H1 (cell line): ENCODE data around the gene LPP. TPM values are rescaled to one million over a fixed set of nuclear protein-coding genes. Genes with fewer than 3 reads are reported as not detected.

Experiments used
- CTCF ChIA-PET: fragments of 300-600 bp; sonication (Branson Sonifier 250); formaldehyde crosslinking; loops from one replicate; lab custom pipeline; 2021; ENCODE audit not compliant: partially characterized antibody; lab: Charles Lee
- POLR2A ChIA-PET: fragments of 300-600 bp; sonication (Branson Sonifier 250); formaldehyde crosslinking; loops from one replicate; lab custom pipeline; 2021; ENCODE audit warnings: inconsistent platforms; ENCODE audit not compliant: partially characterized antibody; lab: Charles Lee
- DNase-seq, 2 experiments: peaks; one replicate each; pipeline versions ENCODE4 v3.0.0 to v3.0.0-alpha.2; 2010 to 2022; ENCODE audit warnings: low spot score in 2 of 2, low read depth in 1 of 2, mixed read lengths in 1 of 2
- FAIRE-seq: peaks from 2 replicates; lab custom pipeline; 2011; peaks lifted over from hg19 to GRCh38; lab: Jason Lieb, UNC
- H2AFZ ChIP-seq: 2 replicates; pipeline ENCODE4 v1.8.1; 2012; ENCODE audit warnings: low read length, inconsistent platforms
- H2AK5ac ChIP-seq: 2 replicates; pipeline ENCODE4 v1.6.1; 2013; ENCODE audit warnings: low read depth, low read length
- H2BK120ac ChIP-seq: replicated peaks from 2 replicates; pipeline ENCODE3; 2013; ENCODE audit warnings: low read depth, low read length, inconsistent platforms
- H2BK12ac ChIP-seq: 2 replicates; pipeline ENCODE4 v1.6.1; 2013; ENCODE audit warnings: low read depth, low read length
- H2BK15ac ChIP-seq: 2 replicates; pipeline ENCODE4 v1.6.1; 2013; ENCODE audit warnings: low read length
- H2BK20ac ChIP-seq: 2 replicates; pipeline ENCODE4 v1.6.1; 2013; ENCODE audit warnings: low read length
- H2BK5ac ChIP-seq: 2 replicates; pipeline ENCODE4 v1.6.1; 2013; ENCODE audit warnings: low read depth, low read length
- H3K14ac ChIP-seq: 2 replicates; pipeline ENCODE4 v1.6.1; 2013; ENCODE audit warnings: inconsistent platforms; ENCODE audit not compliant: insufficient read length
- H3K18ac ChIP-seq: 2 replicates; pipeline ENCODE4 v1.6.1; 2013; ENCODE audit warnings: low read length; ENCODE audit errors: extremely low read depth
- H3K23ac ChIP-seq: 2 replicates; pipeline ENCODE4 v1.6.1; 2013; ENCODE audit warnings: inconsistent platforms; ENCODE audit not compliant: insufficient read length
- H3K23me2 ChIP-seq: 2 replicates; pipeline ENCODE4 v1.6.1; 2013; ENCODE audit warnings: low read depth, low read length
- H3K27ac ChIP-seq: 2 replicates; pipeline ENCODE4 v1.6.1; 2011; ENCODE audit warnings: low read depth, low read length, inconsistent platforms
- H3K27me3 ChIP-seq, 4 experiments: replicated peaks in 1 of 4; 1 replicate in 1 of 4; 2 replicates in 3 of 4; pipeline versions ENCODE4 v1.6.1 to v1.8.1; 2011 to 2013; ENCODE audit warnings: low read length in 3 of 4, mild to moderate bottlenecking in 3 of 4, inconsistent platforms in 2 of 4, mixed read lengths in 2 of 4, moderate library complexity in 1 of 4; ENCODE audit not compliant: control insufficient read depth in 3 of 4, insufficient read depth in 3 of 4; ENCODE audit errors: extremely low read depth in 1 of 4
- H3K36me3 ChIP-seq, 4 experiments: 2 replicates each; pipeline versions ENCODE4 v1.6.1 to v1.8.1; 2011 to 2013; ENCODE audit warnings: mild to moderate bottlenecking in 4 of 4, low read length in 3 of 4, moderate library complexity in 2 of 4, control low read depth in 1 of 4, inconsistent platforms in 1 of 4; ENCODE audit not compliant: insufficient read depth in 4 of 4, control insufficient read depth in 2 of 4
- H3K4ac ChIP-seq: replicated peaks from 2 replicates; pipeline ENCODE3; 2013; ENCODE audit warnings: low read length, low read depth, mixed read lengths, inconsistent platforms; ENCODE audit not compliant: insufficient read length
- H3K4me1 ChIP-seq, 4 experiments: replicated peaks in 1 of 4; 1 replicate in 1 of 4; 2 replicates in 3 of 4; pipeline versions ENCODE4 v1.6.1 to v1.8.1; 2011 to 2013; ENCODE audit warnings: low read length in 3 of 4, inconsistent platforms in 2 of 4, mixed read lengths in 1 of 4; ENCODE audit not compliant: insufficient read depth in 4 of 4, control insufficient read depth in 3 of 4
- H3K4me2 ChIP-seq, 2 experiments: 2 replicates each; pipeline versions ENCODE4 v1.6.1 to v1.8.1; 2011 to 2013; ENCODE audit warnings: low read depth in 2 of 2, low read length in 2 of 2, control low read depth in 1 of 2, inconsistent platforms in 1 of 2, mild to moderate bottlenecking in 1 of 2; ENCODE audit not compliant: insufficient read depth in 1 of 2
- H3K4me3 ChIP-seq, 4 experiments: fragments of 200-600, 300-600 bp in 1 of 4; sonication (generic), shearing (Covaris generic), sonication (Bioruptor Twin) in 1 of 4; 2 replicates each; pipeline versions ENCODE4 v1.5.1 to v1.8.1; 2011 to 2016; ENCODE audit warnings: low read length in 4 of 4, low read depth in 3 of 4, control low read depth in 2 of 4, inconsistent platforms in 2 of 4, mild to moderate bottlenecking in 2 of 4, mixed read lengths in 1 of 4, moderate library complexity in 1 of 4; ENCODE audit not compliant: insufficient read depth in 2 of 4; ENCODE audit errors: extremely low read depth in 1 of 4
- H3K56ac ChIP-seq: replicated peaks from 2 replicates; pipeline ENCODE3; 2013; ENCODE audit warnings: low read depth, mild to moderate bottlenecking, mixed read lengths, low read length, inconsistent platforms; ENCODE audit not compliant: insufficient read length
- H3K79me1 ChIP-seq: 2 replicates; pipeline ENCODE4 v1.6.1; 2013; ENCODE audit warnings: low read depth, low read length, control low read depth
- H3K79me2 ChIP-seq, 2 experiments: 2 replicates each; pipeline versions ENCODE4 v1.6.1 to v1.8.1; 2012 to 2013; ENCODE audit warnings: low read length in 2 of 2, mild to moderate bottlenecking in 2 of 2, inconsistent platforms in 1 of 2; ENCODE audit not compliant: insufficient read depth in 2 of 2, control insufficient read depth in 1 of 2
- H3K9ac ChIP-seq, 4 experiments: replicated peaks in 1 of 4; 1 replicate in 1 of 4; 2 replicates in 3 of 4; pipeline versions ENCODE4 v1.6.1 to v1.8.1; 2011 to 2013; ENCODE audit warnings: low read depth in 3 of 4, low read length in 3 of 4, control low read depth in 2 of 4, mild to moderate bottlenecking in 2 of 4, moderate library complexity in 2 of 4, inconsistent platforms in 1 of 4; ENCODE audit errors: extremely low read depth in 1 of 4
- H3K9me3 ChIP-seq, 2 experiments: 2 replicates each; pipeline versions ENCODE4 v1.6.1 to v1.8.1; 2012 to 2013; ENCODE audit warnings: mild to moderate bottlenecking in 2 of 2, moderate library complexity in 2 of 2, control low read depth in 1 of 2, inconsistent platforms in 1 of 2, low read depth in 1 of 2, low read length in 1 of 2, mixed read lengths in 1 of 2; ENCODE audit not compliant: insufficient read depth in 2 of 2
- H4K20me1 ChIP-seq, 2 experiments: replicated peaks in 1 of 2; 2 replicates each; pipeline versions ENCODE3 to v1.8.1; 2011 to 2013; ENCODE audit warnings: inconsistent platforms in 2 of 2, low read length in 2 of 2, mild to moderate bottlenecking in 1 of 2; ENCODE audit not compliant: insufficient read depth in 2 of 2, control insufficient read depth in 1 of 2
- H4K5ac ChIP-seq: 2 replicates; pipeline ENCODE4 v1.6.1; 2013; ENCODE audit warnings: low read length, low read depth, mixed read lengths, inconsistent platforms; ENCODE audit not compliant: insufficient read length
- H4K8ac ChIP-seq: 2 replicates; pipeline ENCODE4 v1.8.0; 2013; ENCODE audit warnings: mild to moderate bottlenecking, moderate library complexity, low read length, inconsistent platforms; ENCODE audit not compliant: insufficient read depth; ENCODE audit errors: extremely low read depth
- H4K91ac ChIP-seq: replicated peaks from 2 replicates; pipeline ENCODE3; 2013; ENCODE audit warnings: low read length, mixed read lengths, inconsistent platforms; ENCODE audit not compliant: insufficient read length
- BCL11A ChIP-seq, 2 experiments: IDR thresholded peaks; one replicate each; pipeline ENCODE4 v1.6.1; 2011; ENCODE audit warnings: low read depth in 2 of 2, low read length in 2 of 2, mild to moderate bottlenecking in 2 of 2
- CTCF ChIP-seq, 3 experiments: IDR thresholded peaks; 1 replicate in 2 of 3; 2 replicates in 1 of 3; pipeline versions ENCODE4 v1.5.1 to v1.6.1; 2011; ENCODE audit warnings: low read length in 3 of 3, mild to moderate bottlenecking in 3 of 3, inconsistent platforms in 2 of 3, low read depth in 1 of 3, moderate library complexity in 1 of 3; ENCODE audit not compliant: insufficient read depth in 1 of 3; ENCODE audit errors: control extremely low read depth in 1 of 3
- EGR1 ChIP-seq: IDR thresholded peaks from 2 replicates; pipeline ENCODE4 v1.6.1; 2011; ENCODE audit warnings: low read depth, low read length, borderline replicate concordance
- EP300 ChIP-seq, 2 experiments: IDR thresholded peaks; 1 replicate in 1 of 2; 2 replicates in 1 of 2; pipeline ENCODE4 v1.6.1; 2011 to 2012; ENCODE audit warnings: low read depth in 2 of 2, low read length in 2 of 2, mild to moderate bottlenecking in 2 of 2, borderline replicate concordance in 1 of 2, inconsistent platforms in 1 of 2, moderate library complexity in 1 of 2
- HDAC6 ChIP-seq: IDR thresholded peaks from one replicate; pipeline ENCODE4 v1.7.1; 2012; ENCODE audit warnings: low read depth, mild to moderate bottlenecking, inconsistent platforms, low read length, moderate library complexity
- JUND ChIP-seq: IDR thresholded peaks from 2 replicates; pipeline ENCODE4 v1.6.1; 2011; ENCODE audit warnings: mild to moderate bottlenecking, improper control_type of control experiment, low read length
- RFX5 ChIP-seq: IDR thresholded peaks from 2 replicates; pipeline ENCODE4 v1.6.1; 2011; ENCODE audit warnings: low read depth, low read length, improper control_type of control experiment, borderline replicate concordance
- SAP30 ChIP-seq: fragments of 300-600 bp; sonication (generic); IDR thresholded peaks from 2 replicates; pipeline ENCODE4 v1.7.1; 2012; ENCODE audit warnings: low read length, moderate library complexity, mild to moderate bottlenecking, inconsistent platforms; ENCODE audit not compliant: insufficient read depth, insufficient replicate concordance
- SP2 ChIP-seq: IDR thresholded peaks from 2 replicates; pipeline ENCODE4 v1.6.1; 2012; ENCODE audit warnings: mild to moderate bottlenecking, low read length, inconsistent platforms
- SP4 ChIP-seq: IDR thresholded peaks from 2 replicates; pipeline ENCODE4 v1.6.1; 2012; ENCODE audit warnings: low read length, inconsistent platforms
- SRF ChIP-seq: IDR thresholded peaks from 2 replicates; pipeline ENCODE4 v1.6.1; 2011; ENCODE audit warnings: mild to moderate bottlenecking, low read depth, low read length, moderate library complexity
- SUZ12 ChIP-seq: fragments of 200-600 bp; sonication (generic); IDR thresholded peaks from 2 replicates; pipeline ENCODE4 v1.6.1; 2012; ENCODE audit warnings: mild to moderate bottlenecking, inconsistent platforms, low read length, moderate library complexity, mixed read lengths
- ZNF274 ChIP-seq: IDR thresholded peaks from 2 replicates; pipeline ENCODE4 v1.7.0; 2012; ENCODE audit warnings: low read length, borderline replicate concordance; ENCODE audit errors: extremely low read depth
- WGBS, 2 experiments: shearing (Covaris generic) in 1 of 2; methylation state at CpG; one replicate each; pipeline versions ENCODE4 v1.1.6 to v1.1.7; 2013 to 2015; ENCODE audit warnings: low lambda C conversion rate in 2 of 2, mixed read lengths in 2 of 2, inconsistent platforms in 1 of 2, low coverage in 1 of 2, missing lambda C conversion rate in 1 of 2; ENCODE audit not compliant: insufficient replicate concordance in 2 of 2, insufficient coverage in 1 of 2, insufficient read length in 1 of 2; ENCODE audit errors: extremely low coverage in 1 of 2, missing lambda C conversion rate in 1 of 2; 5-methylcytosine and 5-hydroxymethylcytosine counted together
- polyA plus RNA-seq, 7 experiments: library from polyadenylated mRNA; depleted of rRNA in 3 of 7; stranded (reverse) in 5 of 7; unstranded in 2 of 7; fragments of >200 nt in 5 of 7; fragments of 200-250 nt in 2 of 7; gene quantifications; 1 replicate in 5 of 7; 2 replicates in 1 of 7; 4 replicates in 1 of 7; pipeline versions ENCODE4 v1.2.1 to v1.2.3, GENCODE V29; 2011 to 2013; ENCODE audit warnings: missing spikeins in 2 of 7, mixed read lengths in 2 of 7
- total RNA-seq: library from RNA; stranded (reverse); fragmentation: NEBNext Ultra II Directional; extraction: Animal tissue kit (Norgen Biotek cat#: 25700); gene quantifications from 2 replicates; pipeline ENCODE4 v1.2.1, GENCODE V29; 2021

Gene LPP
- total and polyA plus RNA-seq, 2 of the 8 experiments (the other 6 are each of a cell fraction or from before 2014, with no cell fraction given): 10.0 to 53.3 TPM

DNA sequence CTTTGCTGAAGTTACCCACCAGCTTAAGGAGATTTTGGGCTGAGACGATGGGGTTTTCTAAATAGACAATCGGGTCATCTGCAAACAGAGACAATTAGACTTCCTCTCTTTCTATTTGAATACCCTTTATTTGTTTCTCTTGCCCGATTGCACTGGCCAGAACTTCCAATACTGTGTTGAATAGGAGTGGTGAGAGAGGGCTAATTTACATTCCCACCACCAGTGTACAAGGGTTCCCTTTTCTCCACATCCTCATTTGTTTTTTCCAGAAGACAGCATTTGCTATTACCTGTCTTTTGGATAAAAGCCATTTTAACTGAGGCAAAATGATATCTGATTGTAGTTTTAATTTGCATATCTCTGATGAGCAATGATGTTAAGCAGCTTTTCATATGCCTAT is 687.9 kb downstream of the LPP start:
- ChIA-PET CTCF (no interaction called here), POLR2A (no interaction called here)
- Histone ChIP-seq H3K9ac (no peak overlapping the region), H3K9me3 (no peaks in the 10 kb centered on the region), H2AK5ac (no peak overlapping the region), H2BK20ac (no peak overlapping the region), H3K23me2 (no peaks in the 10 kb centered on the region), H2BK12ac (no peak overlapping the region), H3K79me1 (no peaks in the 10 kb centered on the region), H3K18ac (no peak overlapping the region), H3K14ac (no peak overlapping the region), H3K4ac (no peak overlapping the region), H3K23ac (no peak overlapping the region), H2BK5ac (no peak overlapping the region), H4K5ac (no peak overlapping the region), H4K8ac (no peak overlapping the region), H3K79me2 (no peaks in the 10 kb centered on the region), H4K20me1 (no peaks in the 10 kb centered on the region), H3K56ac (no peak overlapping the region), H2BK15ac (no peak overlapping the region), H4K91ac (no peak overlapping the region), H3K36me3 (no peaks in the 10 kb centered on the region), H3K27me3 (no peaks in the 10 kb centered on the region), H2BK120ac (no peak overlapping the region), H3K4me2 (no peak overlapping the region), H3K27ac (no peak overlapping the region), H2AFZ (no peak overlapping the region), H3K4me1 (no peaks in the 10 kb centered on the region), H3K4me3 (no peak overlapping the region)
- WGBS, 2 experiments: 100% methylated on average over 3 of the region's 3 CpGs; no CpG with 5 or more reads in 1 of the 2 experiments
- FAIRE-seq (no peak), DNase-seq (no peak)
- no peak for TF ChIP-seq SRF
- TF ChIP-seq BCL11A (IDR thresholded peaks at IDR 0.05; ENCODE audit: low read depth in 2 of 2, low read length in 2 of 2): no peak
- TF ChIP-seq EP300 (IDR thresholded peaks at IDR 0.05; ENCODE audit: borderline replicate concordance in 1 of 2, low read depth in 2 of 2, low read length in 2 of 2): no peak
- no peak for TF ChIP-seq SAP30
- no peak for TF ChIP-seq ZNF274
- TF ChIP-seq SP4: no peak
- no peak for TF ChIP-seq CTCF (IDR thresholded peaks at IDR 0.05; ENCODE audit: control extremely low read depth in 1 of 3, insufficient read depth in 1 of 3, low read depth in 1 of 3, low read length in 3 of 3)
- TF ChIP-seq EGR1: no peak
- no peak for TF ChIP-seq SP2
- no peak for TF ChIP-seq RFX5
- TF ChIP-seq JUND: no peak
- no peak for TF ChIP-seq HDAC6
- no peak for TF ChIP-seq SUZ12
